ENCODE measurements around the gene FST. TPM values are rescaled to one million over a fixed set of nuclear protein-coding genes. Genes with fewer than 3 reads are reported as not detected.

The FST gene
- total and polyA plus RNA-seq, 2 of the 13 experiments (the other 11 are each of a cell fraction or from before 2014, with no cell fraction given): 38.6 to 136 TPM

GRCh38 chr5:53478411-53479044 is 1.9 kb upstream of the FST start (continued):
- TF ChIP-seq, protein P1, sequence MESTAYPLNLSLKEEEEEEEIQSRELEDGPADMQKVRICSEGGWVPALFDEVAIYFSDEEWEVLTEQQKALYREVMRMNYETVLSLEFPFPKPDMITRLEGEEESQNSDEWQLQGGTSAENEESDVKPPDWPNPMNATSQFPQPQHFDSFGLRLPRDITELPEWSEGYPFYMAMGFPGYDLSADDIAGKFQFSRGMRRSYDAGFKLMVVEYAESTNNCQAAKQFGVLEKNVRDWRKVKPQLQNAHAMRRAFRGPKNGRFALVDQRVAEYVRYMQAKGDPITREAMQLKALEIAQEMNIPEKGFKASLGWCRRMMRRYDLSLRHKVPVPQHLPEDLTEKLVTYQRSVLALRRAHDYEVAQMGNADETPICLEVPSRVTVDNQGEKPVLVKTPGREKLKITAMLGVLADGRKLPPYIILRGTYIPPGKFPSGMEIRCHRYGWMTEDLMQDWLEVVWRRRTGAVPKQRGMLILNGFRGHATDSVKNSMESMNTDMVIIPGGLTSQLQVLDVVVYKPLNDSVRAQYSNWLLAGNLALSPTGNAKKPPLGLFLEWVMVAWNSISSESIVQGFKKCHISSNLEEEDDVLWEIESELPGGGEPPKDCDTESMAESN (CRISPR knock-in tag; conservative IDR thresholded peaks at IDR 0.05): no peak
- TF ChIP-seq SAP130 (CRISPR knock-in tag; IDR thresholded peaks at IDR 0.05; ENCODE audit: low read depth): 0 out of 2 replicates have a peak, but pooled peaks have one; percentile 17
- TF ChIP-seq ATF2 (CRISPR knock-in tag; IDR thresholded peaks at IDR 0.05): no peak
- TF ChIP-seq HOXA5 (CRISPR knock-in tag; IDR thresholded peaks at IDR 0.05): no peak
- TF ChIP-seq KDM5B (CRISPR knock-in tag; IDR thresholded peaks at IDR 0.05; ENCODE audit: borderline replicate concordance): no peak
- no peak for TF ChIP-seq ZNF788 (CRISPR knock-in tag; IDR thresholded peaks at IDR 0.05; ENCODE audit: borderline replicate concordance)
- no peak for TF ChIP-seq ZNF414 (CRISPR knock-in tag; IDR thresholded peaks at IDR 0.05)
- no peak for TF ChIP-seq CREB3 (CRISPR knock-in tag; IDR thresholded peaks at IDR 0.05)
- no peak for TF ChIP-seq DPF2 (CRISPR knock-in tag; IDR thresholded peaks at IDR 0.05; ENCODE audit: borderline replicate concordance, low read depth)
- no peak for TF ChIP-seq EED (CRISPR knock-in tag; IDR thresholded peaks at IDR 0.05)
- TF ChIP-seq ZFY (CRISPR knock-in tag; IDR thresholded peaks at IDR 0.05): no peak
- TF ChIP-seq, protein P2, sequence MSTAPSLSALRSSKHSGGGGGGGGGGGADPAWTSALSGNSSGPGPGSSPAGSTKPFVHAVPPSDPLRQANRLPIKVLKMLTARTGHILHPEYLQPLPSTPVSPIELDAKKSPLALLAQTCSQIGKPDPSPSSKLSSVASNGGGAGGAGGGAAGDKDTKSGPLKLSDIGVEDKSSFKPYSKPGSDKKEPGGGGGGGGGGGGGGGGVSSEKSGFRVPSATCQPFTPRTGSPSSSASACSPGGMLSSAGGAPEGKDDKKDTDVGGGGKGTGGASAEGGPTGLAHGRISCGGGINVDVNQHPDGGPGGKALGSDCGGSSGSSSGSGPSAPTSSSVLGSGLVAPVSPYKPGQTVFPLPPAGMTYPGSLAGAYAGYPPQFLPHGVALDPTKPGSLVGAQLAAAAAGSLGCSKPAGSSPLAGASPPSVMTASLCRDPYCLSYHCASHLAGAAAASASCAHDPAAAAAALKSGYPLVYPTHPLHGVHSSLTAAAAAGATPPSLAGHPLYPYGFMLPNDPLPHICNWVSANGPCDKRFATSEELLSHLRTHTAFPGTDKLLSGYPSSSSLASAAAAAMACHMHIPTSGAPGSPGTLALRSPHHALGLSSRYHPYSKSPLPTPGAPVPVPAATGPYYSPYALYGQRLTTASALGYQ (CRISPR knock-in tag; IDR thresholded peaks at IDR 0.05): peak; percentile 53; the same call in 1 of the 2 replicates
- no peak for TF ChIP-seq ZBTB8A (CRISPR knock-in tag; IDR thresholded peaks at IDR 0.05; ENCODE audit: borderline replicate concordance, low read depth)
- no peak for TF ChIP-seq ZNF34 (CRISPR knock-in tag; IDR thresholded peaks at IDR 0.05; ENCODE audit: borderline replicate concordance)
- no peak for TF ChIP-seq ZC3H13 (CRISPR knock-in tag; IDR thresholded peaks at IDR 0.05)
- TF ChIP-seq SMYD3 (CRISPR knock-in tag; IDR thresholded peaks at IDR 0.05): no peak
- TF ChIP-seq GRHL1 (CRISPR knock-in tag; conservative IDR thresholded peaks at IDR 0.05): no peak
- TF ChIP-seq ZNF605 (CRISPR knock-in tag; IDR thresholded peaks at IDR 0.05): peak; percentile 79
- TF ChIP-seq ZNF230 (CRISPR knock-in tag; IDR thresholded peaks at IDR 0.05): no peak
- 0 out of 2 replicates have a peak, but pooled peaks have one; percentile 27 for TF ChIP-seq ZSCAN29 (CRISPR knock-in tag; conservative IDR thresholded peaks at IDR 0.05)
- no peak for TF ChIP-seq HDAC6 (IDR thresholded peaks at IDR 0.05; ENCODE audit: low read depth, low read length)

Measured in HepG2 (cell line).